HG02973 (cell line): ENCODE measurements around the gene MAJIN.

ENCODE experiments used
- ATAC-seq: cut with Tn5 transposase; IDR thresholded peaks from one replicate; pipeline ENCODE4 v1.9.1; 2021; ENCODE audit warnings: moderate library complexity; ENCODE audit not compliant: unreplicated experiment

Gene MAJIN

GRCh38 chr11:64914123-64914522 is 57.8 kb downstream of the MAJIN start:
- no peak for ATAC-seq

GRCh38 chr11:64913171-64913727 is 58.7 kb downstream of the MAJIN start:
- no peak for ATAC-seq

GRCh38 chr11:64911689-64912088 is 60.2 kb downstream of the MAJIN start:
- no peak for ATAC-seq

- no peak for ATAC-seq
These were observed 60.8 kb downstream of the MAJIN start for GRCh38 chr11:64911142-64911541.

- no peak for ATAC-seq
These were observed 61.3 kb downstream of the MAJIN start for GRCh38 chr11:64910451-64911093.

GRCh38 chr11:64909653-64910343 is 62.1 kb downstream of the MAJIN start:
- no peak for ATAC-seq

GRCh38 chr11:64908766-64909165 is 63.1 kb downstream of the MAJIN start:
- no peak for ATAC-seq

GRCh38 chr11:64906314-64906635 is 65.6 kb downstream of the MAJIN start:
- no peak for ATAC-seq

- no peak for ATAC-seq
These were observed 66.2 kb downstream of the MAJIN start for GRCh38 chr11:64905516-64906313.

GRCh38 chr11:64903291-64903833 is 68.5 kb downstream of the MAJIN start:
- no peak for ATAC-seq

- no peak for ATAC-seq
These were observed 69.6 kb downstream of the MAJIN start for GRCh38 chr11:64902102-64902900.

GRCh38 chr11:64900774-64901173 is 71.1 kb downstream of the MAJIN start:
- ATAC-seq, result no peak

- no peak for ATAC-seq
These were observed 71.6 kb downstream of the MAJIN start for GRCh38 chr11:64900263-64900678.

GRCh38 chr11:64898541-64898940 is 73.4 kb downstream of the MAJIN start:
- ATAC-seq, result no peak

GRCh38 chr11:64898076-64898445 is 73.8 kb downstream of the MAJIN start:
- ATAC-seq, result no peak

- ATAC-seq, result no peak
These were observed 74.4 kb downstream of the MAJIN start for GRCh38 chr11:64897381-64898075.

- ATAC-seq, result no peak
These were observed 75.4 kb downstream of the MAJIN start for GRCh38 chr11:64896448-64897022.

GRCh38 chr11:64894812-64895452 is 77.0 kb downstream of the MAJIN start:
- no peak for ATAC-seq
